ENCODE data around the gene LAT.

DNA sequence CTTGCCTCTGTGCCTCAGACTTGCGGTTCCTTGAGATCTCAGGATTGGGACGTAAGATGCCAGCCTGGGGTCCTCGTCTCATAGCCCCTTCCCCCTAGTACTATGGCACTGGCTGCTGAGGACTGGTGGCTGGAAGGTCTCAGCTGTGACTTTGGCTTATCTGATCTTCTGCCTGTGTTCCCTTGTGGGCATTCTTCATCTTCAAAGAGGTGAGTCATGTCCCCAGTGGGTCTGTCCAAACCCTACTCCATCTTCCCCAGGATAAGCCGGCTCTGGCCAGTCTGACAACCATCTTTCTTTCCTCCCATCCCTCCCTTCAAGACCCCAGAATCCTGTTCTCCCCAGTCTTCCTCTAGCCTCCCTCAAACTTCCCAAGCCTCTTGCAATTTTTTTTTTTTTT is 49.5 kb upstream of the LAT start:
- TF ChIP-seq, protein P1, sequence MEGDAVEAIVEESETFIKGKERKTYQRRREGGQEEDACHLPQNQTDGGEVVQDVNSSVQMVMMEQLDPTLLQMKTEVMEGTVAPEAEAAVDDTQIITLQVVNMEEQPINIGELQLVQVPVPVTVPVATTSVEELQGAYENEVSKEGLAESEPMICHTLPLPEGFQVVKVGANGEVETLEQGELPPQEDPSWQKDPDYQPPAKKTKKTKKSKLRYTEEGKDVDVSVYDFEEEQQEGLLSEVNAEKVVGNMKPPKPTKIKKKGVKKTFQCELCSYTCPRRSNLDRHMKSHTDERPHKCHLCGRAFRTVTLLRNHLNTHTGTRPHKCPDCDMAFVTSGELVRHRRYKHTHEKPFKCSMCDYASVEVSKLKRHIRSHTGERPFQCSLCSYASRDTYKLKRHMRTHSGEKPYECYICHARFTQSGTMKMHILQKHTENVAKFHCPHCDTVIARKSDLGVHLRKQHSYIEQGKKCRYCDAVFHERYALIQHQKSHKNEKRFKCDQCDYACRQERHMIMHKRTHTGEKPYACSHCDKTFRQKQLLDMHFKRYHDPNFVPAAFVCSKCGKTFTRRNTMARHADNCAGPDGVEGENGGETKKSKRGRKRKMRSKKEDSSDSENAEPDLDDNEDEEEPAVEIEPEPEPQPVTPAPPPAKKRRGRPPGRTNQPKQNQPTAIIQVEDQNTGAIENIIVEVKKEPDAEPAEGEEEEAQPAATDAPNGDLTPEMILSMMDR (IDR thresholded peaks at IDR 0.05; ENCODE audit: insufficient read depth, low read length) = no peak
- TF ChIP-seq POLR2AphosphoS5 (IDR thresholded peaks at IDR 0.05; ENCODE audit: low read depth) (no peak), GABPA (IDR thresholded peaks at IDR 0.05; ENCODE audit: low read depth) (no peak), SPI1 (IDR thresholded peaks at IDR 0.05; ENCODE audit: borderline replicate concordance, low read depth) (no peak)

All from HL-60 (cell line).